AG04450 (cell line): ENCODE measurements around the gene LLGL2. TPM values are rescaled to one million over a fixed set of nuclear protein-coding genes. Genes with fewer than 3 reads are reported as not detected.
"Not testable (repeated sequence)": the region's sequence is repeated elsewhere in the genome, so short reads cannot be mapped to it uniquely, and the experiment has no call there.

ENCODE experiments used
- CTCF ChIA-PET: fragments of 300-600, 350-600 bp; formaldehyde crosslinking; extraction: SDS; loops from one replicate; lab custom pipeline; 2022; ENCODE audit warnings: antibody characterized with exemption, inconsistent platforms; lab: Charles Lee
- POLR2A ChIA-PET: fragments of 350-600 bp; formaldehyde crosslinking; extraction: SDS; loops from one replicate; lab custom pipeline; 2021; ENCODE audit warnings: antibody characterized with exemption, inconsistent platforms; lab: Yijun Ruan, JAX
- DNase-seq: peaks from one replicate; pipeline ENCODE4 v3.0.0-alpha.2; 2011; ENCODE audit warnings: low read depth, low spot score
- H3K27ac ChIP-seq: one replicate; pipeline ENCODE4 v1.5.1; 2012; ENCODE audit warnings: low read depth, low read length, control low read depth
- H3K27me3 ChIP-seq: one replicate; pipeline ENCODE4 v1.6.0; 2012; ENCODE audit warnings: low read length; ENCODE audit not compliant: control insufficient read depth, insufficient read depth
- H3K4me3 ChIP-seq: 2 replicates; pipeline ENCODE4 v1.5.1; 2011; ENCODE audit warnings: mild to moderate bottlenecking, low read depth, low read length, control low read depth
- H3K9me3 ChIP-seq: 2 replicates; pipeline ENCODE4 v1.5.1; 2012; ENCODE audit warnings: low read length; ENCODE audit not compliant: control insufficient read depth, insufficient read depth
- CTCF ChIP-seq: IDR thresholded peaks from 2 replicates; pipeline ENCODE4 v1.5.1; 2011; ENCODE audit warnings: low read depth, low read length, control low read depth, inconsistent platforms
- polyA plus RNA-seq: library from polyadenylated mRNA; depleted of rRNA; stranded (reverse); fragments of >200 nt; gene quantifications from 2 replicates; pipeline ENCODE4 v1.2.3, GENCODE V29; 2011

LLGL2 gene
- polyA plus RNA-seq, 1 experiment = 0.24 TPM

DNA sequence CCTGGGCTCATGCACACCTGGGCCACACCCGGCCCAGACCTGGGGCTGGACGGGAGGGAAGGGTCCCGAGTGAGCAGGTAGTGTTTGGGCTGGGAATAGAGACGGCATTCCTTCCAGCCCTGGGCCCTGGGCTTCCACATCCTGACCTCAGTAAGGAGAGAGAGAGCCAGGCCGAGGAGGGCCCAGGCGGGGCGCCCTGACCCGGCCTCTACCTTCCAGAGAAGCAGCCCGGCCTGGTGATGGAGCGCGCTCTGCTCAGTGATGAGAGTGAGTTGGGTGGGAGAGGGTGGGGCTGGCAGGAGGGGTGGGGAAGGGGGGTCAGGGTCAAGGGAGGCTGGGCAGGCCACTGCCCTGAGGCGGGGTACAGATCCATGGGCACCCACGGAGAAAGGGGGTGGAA is 48.5 kb downstream of the LLGL2 start:
- ChIA-PET POLR2A (interaction anchor here (0.6 kb wide), 1 partner anchor 75 kb away, joined by 3 read pairs; no protein-coding TSS in a partner anchor), CTCF (no interaction called here)
- TF ChIP-seq CTCF = no peak
- H3K27me3 ChIP-seq = peaks cover 9% of the 10 kb centered on the region
- H3K27ac ChIP-seq = no peak overlapping the region
- DNase-seq = no peak
- no peak overlapping the region for H3K4me3 ChIP-seq
- H3K9me3 ChIP-seq = no peaks in the 10 kb centered on the region; the same call in 1 of the 2 replicates

GRCh38 chr17:75574404-75575036 is 49.0 kb downstream of the LLGL2 start:
- H3K4me3 ChIP-seq = no peak overlapping the region
- CTCF ChIA-PET = no interaction called here
- no peak for TF ChIP-seq CTCF
- no peak for DNase-seq
- peaks cover 8% of the 10 kb centered on the region for H3K27me3 ChIP-seq
- POLR2A ChIA-PET = interaction anchor here (0.5 kb wide), 1 partner anchor 215 kb away, joined by 3 read pairs; no protein-coding TSS in a partner anchor
- no peaks in the 10 kb centered on the region; the same call in 1 of the 2 replicates for H3K9me3 ChIP-seq
- no peak overlapping the region for H3K27ac ChIP-seq

DNA sequence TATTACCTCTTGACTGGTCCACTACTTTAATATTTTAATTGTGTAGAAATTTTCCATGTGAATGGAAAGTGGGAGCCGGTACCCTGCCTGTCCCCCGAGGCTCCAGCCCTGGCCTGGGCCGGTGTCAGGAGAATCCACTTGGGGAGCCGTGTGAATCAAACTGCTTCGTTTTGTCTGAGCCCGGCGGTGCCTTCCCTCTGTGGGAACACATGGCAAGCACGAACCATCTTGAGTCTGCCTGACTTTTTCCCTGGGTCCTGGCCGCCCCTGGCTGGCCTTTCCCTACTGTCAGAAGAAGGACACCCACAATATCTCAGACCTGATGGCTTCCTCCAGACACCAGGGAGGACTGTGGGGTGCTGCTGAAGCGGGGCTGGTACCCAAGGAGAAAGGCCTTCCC is 49.7 kb downstream of the LLGL2 start:
- POLR2A ChIA-PET = interaction anchor here (0.5 kb wide), 1 partner anchor 216 kb away, joined by 3 read pairs; no protein-coding TSS in a partner anchor
- CTCF ChIA-PET = no interaction called here
- Histone ChIP-seq H3K9me3 (no peaks in the 10 kb centered on the region; the same call in 1 of the 2 replicates), H3K4me3 (no peak overlapping the region), H3K27me3 (peaks cover 8% of the 10 kb centered on the region), H3K27ac (no peak overlapping the region)
- TF ChIP-seq CTCF = no peak
- DNase-seq = no peak

DNA sequence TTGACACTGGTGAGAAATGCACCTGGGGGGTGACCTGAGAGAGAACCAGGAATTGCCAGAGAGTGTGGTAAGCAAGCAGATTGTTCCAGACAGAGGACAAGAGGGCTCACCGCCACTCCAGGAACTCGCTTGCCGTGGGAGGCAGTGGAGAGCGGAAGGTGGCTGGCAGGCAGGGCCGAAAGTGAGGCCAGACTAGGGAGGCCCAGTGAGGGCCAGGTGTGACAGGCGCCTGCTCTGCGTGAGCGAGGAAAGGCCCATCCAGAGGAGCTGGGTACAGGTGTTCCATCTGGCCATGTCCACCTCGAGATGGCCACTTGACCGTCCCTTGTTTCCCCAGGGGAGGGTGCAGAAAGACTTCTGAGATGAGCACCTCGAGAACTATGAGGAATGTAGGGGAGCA is 50.2 kb downstream of the LLGL2 start:
- DNase-seq = no peak
- CTCF ChIA-PET = no interaction called here
- Histone ChIP-seq H3K4me3 (no peak overlapping the region), H3K27me3 (peaks cover 6% of the 10 kb centered on the region), H3K27ac (no peak overlapping the region), H3K9me3 (peaks cover 2% of the 10 kb centered on the region; the same call in 1 of the 2 replicates)
- no peak for TF ChIP-seq CTCF
- POLR2A ChIA-PET = no interaction called here

GRCh38 chr17:75576661-75577060 is 51.2 kb downstream of the LLGL2 start:
- DNase-seq = no peak
- peaks cover 6% of the 10 kb centered on the region for H3K27me3 ChIP-seq
- POLR2A ChIA-PET = no interaction called here
- CTCF ChIA-PET = no interaction called here
- H3K4me3 ChIP-seq = no peak overlapping the region
- H3K9me3 ChIP-seq = peaks cover 7% of the 10 kb centered on the region
- TF ChIP-seq CTCF = no peak
- H3K27ac ChIP-seq = no peak overlapping the region

GRCh38 chr17:75581121-75581725 is 55.7 kb downstream of the LLGL2 start:
- H3K9me3 ChIP-seq, H3K27me3 ChIP-seq, H3K27ac ChIP-seq, POLR2A ChIA-PET, DNase-seq, H3K4me3 ChIP-seq: not testable (repeated sequence)
- CTCF ChIA-PET = interaction anchor here (1.0 kb wide), 1 partner anchor 169 kb away, joined by 3 read pairs; no protein-coding TSS in a partner anchor

DNA sequence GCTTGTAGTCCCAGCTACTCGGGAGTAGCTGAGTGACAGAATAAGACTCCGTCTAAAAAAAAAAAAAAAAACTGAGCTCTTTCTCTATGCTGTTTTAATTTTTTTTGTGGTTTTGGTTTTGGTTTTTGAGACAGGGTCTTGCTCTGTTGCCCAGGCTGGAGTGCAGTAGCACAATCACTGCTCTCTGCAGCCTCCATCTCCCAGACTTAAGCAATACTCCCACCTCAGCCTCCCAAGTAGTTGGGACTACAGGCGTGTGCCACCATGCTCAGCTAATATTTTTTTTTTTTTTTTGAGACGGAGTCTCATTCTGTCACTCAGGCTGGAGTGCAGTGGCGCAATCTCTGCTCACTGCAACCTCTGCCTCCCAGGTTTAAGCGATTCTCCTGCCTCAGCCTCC is 57.7 kb downstream of the LLGL2 start:
- H3K4me3 ChIP-seq, DNase-seq, POLR2A ChIA-PET, H3K9me3 ChIP-seq, H3K27ac ChIP-seq: not testable (repeated sequence)
- H3K27me3 ChIP-seq = peaks cover 21% of the 10 kb centered on the region
- CTCF ChIA-PET = interaction anchor here (0.6 to 2.2 kb wide), 3 partner anchors 50 to 629 kb away, joined by 4 to 10 read pairs (median 4); partner anchors contain the start of gene SMIM5
